Measurements from ENCODE around the gene HSP90B1. TPM values are rescaled to one million over a fixed set of nuclear protein-coding genes. Genes with fewer than 3 reads are reported as not detected.

HSP90B1 gene
- total and polyA plus RNA-seq, 9 of the 15 experiments (the other 6 are each of a cell fraction or from before 2014, with no cell fraction given), result 196 to 719 (median 557) TPM

DNA sequence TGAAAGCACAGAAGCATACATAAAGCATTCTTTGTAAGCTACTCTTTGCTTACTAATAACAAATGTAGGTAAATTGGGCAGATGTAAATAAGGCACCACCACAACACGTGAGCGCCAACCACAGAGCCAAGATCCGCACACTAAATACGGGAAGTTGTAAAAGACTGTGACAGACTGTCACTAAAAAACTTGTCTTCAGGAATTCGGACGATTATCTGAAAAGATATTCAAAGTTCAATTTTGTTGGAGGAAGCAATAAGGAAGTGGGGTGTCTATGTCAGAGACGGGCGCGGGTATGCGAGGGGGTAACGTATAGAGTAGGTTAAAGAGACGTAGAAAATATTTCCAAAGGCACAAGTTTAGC, 1.5 kb upstream of the HSP90B1 start (continued):
- TF ChIP-seq SAP30 (IDR thresholded peaks at IDR 0.05; ENCODE audit: borderline replicate concordance, insufficient read depth, low read depth, low read length, poor library complexity, severe bottlenecking) (no peak), KAT7 (CRISPR knock-in tag; IDR thresholded peaks at IDR 0.05; ENCODE audit: borderline replicate concordance) (no peak), MXI1 (IDR thresholded peaks at IDR 0.05; ENCODE audit: low read depth, low read length) (no peak), ZNF780A (CRISPR knock-in tag; IDR thresholded peaks at IDR 0.05) (no peak), MTA1 (IDR thresholded peaks at IDR 0.05; ENCODE audit: borderline replicate concordance) (no peak), ZBTB7A (IDR thresholded peaks at IDR 0.05; ENCODE audit: borderline replicate concordance, control insufficient read depth, low read depth, low read length) (no peak), YY1 (IDR thresholded peaks at IDR 0.05; ENCODE audit: borderline replicate concordance in 1 of 3, control insufficient read depth in 1 of 3, extremely low read depth in 1 of 3, insufficient read depth in 3 of 3, insufficient read length in 1 of 3, insufficient replicate concordance in 2 of 3, low read depth in 1 of 3, low read length in 2 of 3) (no peak), U2AF1 (optimal IDR thresholded peaks at IDR 0.05; ENCODE audit: low read depth, low read length) (no peak), BDP1 (IDR thresholded peaks at IDR 0.05; ENCODE audit: insufficient read depth, insufficient read length) (no peak), KDM2B (CRISPR knock-in tag; IDR thresholded peaks at IDR 0.05) (no peak)
- TF ChIP-seq, protein P1, sequence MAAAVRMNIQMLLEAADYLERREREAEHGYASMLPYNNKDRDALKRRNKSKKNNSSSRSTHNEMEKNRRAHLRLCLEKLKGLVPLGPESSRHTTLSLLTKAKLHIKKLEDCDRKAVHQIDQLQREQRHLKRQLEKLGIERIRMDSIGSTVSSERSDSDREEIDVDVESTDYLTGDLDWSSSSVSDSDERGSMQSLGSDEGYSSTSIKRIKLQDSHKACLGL (CRISPR knock-in tag; IDR thresholded peaks at IDR 0.05; ENCODE audit: borderline replicate concordance, poor library complexity, severe bottlenecking), result no peak
- TF ChIP-seq, protein P2, sequence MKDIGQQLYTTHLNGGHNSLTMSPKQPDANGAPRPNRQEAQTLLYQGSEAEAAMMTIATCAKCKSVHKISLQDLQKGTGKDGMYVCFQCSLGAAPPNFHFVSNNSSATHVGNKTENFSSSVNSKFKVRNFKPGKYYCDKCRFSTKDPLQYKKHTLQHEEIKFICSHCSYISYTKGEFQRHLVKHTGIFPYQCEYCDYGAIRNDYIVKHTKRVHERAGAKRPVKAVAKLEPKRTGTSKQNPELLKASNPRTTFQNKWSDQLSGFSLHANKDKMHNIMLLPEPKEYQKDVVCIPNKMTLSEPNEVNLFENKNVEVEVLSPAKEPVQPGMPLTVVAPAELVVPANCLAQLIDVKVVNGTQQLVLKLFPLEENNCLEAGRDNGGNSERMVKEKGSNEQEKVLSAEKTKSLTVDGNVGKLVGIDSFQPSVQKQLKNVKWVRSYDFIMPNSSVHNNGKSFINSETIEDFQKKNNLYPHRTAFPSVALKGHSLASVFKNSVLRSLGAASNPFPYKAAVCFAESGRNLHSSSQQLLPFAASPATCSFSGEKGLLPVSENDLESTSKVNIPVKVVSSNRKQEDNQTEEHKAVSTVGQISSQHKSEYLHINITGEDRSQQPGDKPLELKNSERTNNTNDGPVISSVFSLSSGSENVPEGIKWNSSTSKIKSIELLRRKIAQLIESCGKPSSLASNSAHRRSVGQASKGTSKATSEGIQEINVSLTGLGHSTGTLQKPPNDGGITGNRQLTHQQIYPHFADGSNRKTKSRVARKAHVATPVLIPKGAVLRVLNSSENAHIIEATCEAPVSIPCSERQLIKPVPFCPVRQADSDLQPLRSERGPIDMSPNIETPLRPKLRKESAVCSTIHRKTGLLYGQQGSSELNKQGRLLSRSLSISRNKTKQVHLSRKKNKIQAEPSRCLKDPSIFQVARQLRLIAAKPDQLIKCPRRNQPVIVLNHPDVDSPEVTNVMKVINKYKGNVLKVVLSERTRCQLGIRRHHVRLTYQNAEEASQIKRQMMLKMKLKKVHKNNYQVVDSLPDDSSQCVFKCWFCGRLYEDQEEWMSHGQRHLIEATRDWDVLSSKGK (CRISPR knock-in tag; IDR thresholded peaks at IDR 0.05), result no peak

Data from K562 (cell line).